GM11168 (cell line): ENCODE data around the gene ATP10A.

Source experiments
- in situ Hi-C: fragments of 300-500 bp; cut with MboI; formaldehyde crosslinking; loops from one replicate; pipeline ENCODE4 v1.12.0; 2022; ENCODE audit warnings: low sequenced_read_pairs; ENCODE audit not compliant: unreplicated experiment

The ATP10A gene

GRCh38 chr15:25838191-25838870 lies 24.8 kb downstream of the ATP10A start:
- in situ Hi-C loops: no loop called here

- in situ Hi-C loops: no loop called here
Observed at GRCh38 chr15:25832158-25832557, 31.0 kb downstream of the ATP10A start.

GRCh38 chr15:25830844-25831451 lies 32.2 kb downstream of the ATP10A start:
- in situ Hi-C loops: no loop called here

DNA sequence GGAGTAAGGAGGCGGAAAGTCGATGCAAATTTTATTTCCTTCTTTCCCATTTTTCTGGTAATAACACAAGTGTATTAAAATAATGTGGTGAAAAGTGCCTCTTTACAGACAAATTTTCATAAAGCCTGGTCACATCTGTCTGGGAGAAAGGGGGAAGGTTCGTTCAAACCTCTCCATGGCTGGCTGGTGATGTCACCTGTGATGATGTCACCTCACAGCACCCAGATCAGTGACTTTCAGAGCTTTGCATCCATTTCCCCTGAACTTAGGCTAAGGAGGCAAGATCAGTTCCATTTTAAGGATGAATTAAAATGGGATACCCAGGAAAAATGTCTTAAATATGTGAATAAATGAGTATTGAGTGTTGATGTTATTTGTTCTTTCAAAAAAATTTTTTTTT lies 34.1 kb downstream of the ATP10A start:
- in situ Hi-C loops: no loop called here

DNA sequence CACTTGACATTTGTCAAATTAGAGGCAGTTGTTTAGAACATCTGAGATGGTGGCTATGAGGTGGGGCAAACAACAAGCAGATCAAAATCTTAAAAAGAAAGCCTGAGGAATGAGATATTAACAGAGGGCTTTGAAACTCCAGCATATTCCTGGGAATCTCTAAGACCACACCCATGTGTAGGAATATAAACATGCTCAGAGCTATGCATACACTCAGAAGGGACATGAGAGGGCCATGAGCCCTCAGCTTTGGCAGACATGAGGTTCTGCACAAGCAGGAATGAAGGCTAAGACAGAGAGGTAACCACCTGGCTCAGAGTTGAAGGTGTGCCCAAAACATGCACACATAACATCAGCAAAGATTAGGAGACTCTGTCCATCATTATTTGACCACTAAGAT lies 37.9 kb downstream of the ATP10A start:
- in situ Hi-C loops: no loop called here

DNA sequence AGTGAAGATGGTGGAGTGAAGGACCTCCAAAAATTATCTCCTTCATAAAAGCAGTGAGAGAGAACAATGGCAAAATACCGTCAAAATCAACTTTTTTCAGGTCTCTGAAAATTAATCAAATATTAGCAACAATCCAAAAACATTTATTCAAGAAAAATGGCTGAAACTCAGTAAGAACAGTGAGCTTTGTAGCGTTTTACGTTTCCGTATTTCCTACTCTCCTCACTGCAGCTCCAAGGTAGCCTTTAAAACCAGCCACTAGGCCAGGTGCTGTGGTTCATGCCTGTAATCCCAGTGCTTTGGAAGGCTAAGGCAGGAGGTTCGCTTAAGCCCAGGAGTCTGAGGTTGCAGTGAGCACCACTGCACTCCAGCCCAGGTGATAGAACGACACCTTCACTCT lies 38.5 kb downstream of the ATP10A start:
- in situ Hi-C loops: no loop called here

GRCh38 chr15:25812845-25813244 lies 50.3 kb downstream of the ATP10A start:
- in situ Hi-C loops: no loop called here

GRCh38 chr15:25812073-25812472 lies 51.1 kb downstream of the ATP10A start:
- in situ Hi-C loops: no loop called here

DNA sequence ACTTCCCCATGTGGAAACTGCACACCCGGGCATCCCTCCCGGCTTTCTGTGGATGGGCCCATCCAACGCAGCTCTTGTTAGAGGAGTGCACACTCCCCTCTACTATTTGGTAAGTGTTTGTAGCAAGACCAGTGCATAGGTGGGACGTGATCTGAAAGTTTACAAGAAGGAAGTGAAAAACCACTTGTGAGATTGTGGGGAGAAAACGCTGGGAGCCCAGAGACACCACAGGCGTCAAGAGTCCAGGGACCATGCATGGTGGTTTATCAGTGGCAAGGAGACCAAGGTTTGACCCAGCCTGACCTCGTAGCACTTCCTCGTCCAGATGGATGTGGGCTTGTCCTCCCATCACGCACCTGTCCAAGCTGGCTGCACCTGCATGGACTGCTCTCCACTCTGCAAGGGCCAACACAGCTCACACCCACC lies 51.6 kb downstream of the ATP10A start:
- in situ Hi-C loops: no loop called here

DNA sequence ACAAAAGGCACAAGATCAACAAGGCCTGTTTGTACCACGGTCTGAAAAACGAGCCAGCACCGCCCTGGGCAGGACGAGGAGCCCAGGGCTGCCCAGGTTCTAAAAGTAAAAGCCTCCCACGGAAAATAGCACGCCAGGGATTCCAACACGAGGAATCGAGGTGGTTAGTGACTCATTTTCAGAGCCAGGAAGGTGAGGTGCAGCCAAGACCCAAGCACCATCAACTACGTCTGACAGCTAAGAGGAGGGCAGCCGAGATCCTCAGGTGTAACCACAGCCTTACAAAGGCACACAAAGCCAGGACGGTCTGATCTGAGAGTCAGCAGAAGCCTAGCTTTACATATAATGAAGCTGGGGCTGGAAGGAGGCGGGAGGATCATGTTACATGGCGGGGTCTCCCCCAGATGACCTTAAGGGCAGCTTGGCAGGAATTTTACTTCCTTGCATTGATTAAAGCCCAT lies 52.5 kb downstream of the ATP10A start:
- in situ Hi-C loops: no loop called here

DNA sequence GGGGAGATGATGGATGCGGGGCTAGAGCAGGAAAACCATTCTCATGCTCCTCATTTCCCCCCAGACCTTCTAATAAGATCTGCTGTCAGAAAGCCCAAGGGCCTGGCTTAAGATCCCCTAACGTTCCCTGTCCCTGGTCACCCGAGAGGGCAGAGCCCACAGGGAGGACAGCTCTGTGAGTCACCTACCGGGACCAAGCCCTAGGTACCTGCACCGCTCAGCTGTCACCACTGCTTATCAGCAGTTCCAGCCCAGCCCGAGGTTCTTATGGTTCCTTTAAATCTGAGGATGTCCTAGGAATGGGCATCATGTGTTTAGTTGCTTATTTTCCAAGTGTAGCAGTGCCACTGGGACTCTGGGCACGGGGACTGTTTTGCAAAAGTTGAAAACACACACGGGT lies 53.0 kb downstream of the ATP10A start:
- in situ Hi-C loops: no loop called here

DNA sequence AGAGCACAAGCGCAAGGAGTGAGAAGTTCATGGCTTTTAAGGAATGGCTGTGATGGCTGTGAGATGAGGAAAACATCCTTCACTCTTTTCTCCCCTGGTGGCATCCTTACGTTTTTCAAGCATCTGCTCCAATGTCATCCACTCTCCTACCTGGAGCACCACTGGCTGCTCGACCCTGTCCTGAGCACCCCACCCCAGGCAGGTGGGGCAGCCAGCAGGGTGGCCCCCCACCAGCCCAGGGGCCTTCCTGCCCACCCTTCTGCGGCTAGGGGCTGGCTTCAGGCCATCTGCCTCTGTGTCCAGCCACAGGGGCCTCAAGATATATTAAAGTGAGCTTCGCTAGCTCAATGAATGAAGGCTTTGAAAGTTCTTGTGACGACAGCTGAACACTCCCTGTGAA lies 56.1 kb downstream of the ATP10A start:
- in situ Hi-C loops: no loop called here

- in situ Hi-C loops: no loop called here
Observed at GRCh38 chr15:25805031-25805430, 58.1 kb downstream of the ATP10A start.

DNA sequence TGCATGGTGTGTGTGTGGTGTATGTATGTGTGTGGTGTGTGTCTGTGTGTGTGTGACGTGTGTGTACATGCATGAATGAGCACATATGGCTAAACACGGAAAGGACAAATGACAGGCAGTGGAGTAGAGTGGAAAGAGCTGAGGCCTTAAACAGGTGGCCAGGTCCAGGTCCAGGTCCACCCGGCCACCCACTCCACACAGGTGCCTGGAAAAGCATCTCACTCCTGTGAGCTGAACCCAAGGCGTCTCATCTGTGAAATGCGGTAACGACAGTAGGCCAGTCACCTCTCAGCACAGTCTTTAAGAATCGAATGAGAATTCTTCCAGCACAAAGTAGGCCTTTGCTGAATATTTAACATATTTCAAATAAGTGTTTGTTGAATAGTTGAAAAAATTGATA lies 58.7 kb downstream of the ATP10A start:
- in situ Hi-C loops: no loop called here

- in situ Hi-C loops: no loop called here
Observed at GRCh38 chr15:25803541-25803940, 59.6 kb downstream of the ATP10A start.

DNA sequence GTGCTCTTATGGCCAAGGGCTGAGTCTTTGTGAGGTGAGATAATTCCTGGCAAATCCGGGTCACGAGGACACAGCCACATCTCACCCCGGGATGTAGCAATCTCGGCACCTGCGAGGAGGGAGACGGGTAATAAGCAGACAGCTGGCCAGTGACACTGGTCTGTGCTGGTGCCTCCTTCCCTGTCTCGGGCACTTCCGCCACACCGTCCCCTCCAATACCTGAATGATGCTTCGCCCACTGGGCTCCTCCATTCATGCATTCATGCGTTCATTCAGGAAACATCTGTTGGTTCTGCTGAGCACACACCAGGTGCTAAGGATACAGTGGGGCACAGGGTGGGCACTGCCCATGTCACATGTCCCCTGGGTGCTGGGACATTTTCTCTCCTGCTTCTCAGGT lies 60.1 kb downstream of the ATP10A start:
- in situ Hi-C loops: no loop called here

GRCh38 chr15:25802285-25802830 lies 60.8 kb downstream of the ATP10A start:
- in situ Hi-C loops: no loop called here

- in situ Hi-C loops: no loop called here
Observed at GRCh38 chr15:25801586-25802284, 61.4 kb downstream of the ATP10A start.

DNA sequence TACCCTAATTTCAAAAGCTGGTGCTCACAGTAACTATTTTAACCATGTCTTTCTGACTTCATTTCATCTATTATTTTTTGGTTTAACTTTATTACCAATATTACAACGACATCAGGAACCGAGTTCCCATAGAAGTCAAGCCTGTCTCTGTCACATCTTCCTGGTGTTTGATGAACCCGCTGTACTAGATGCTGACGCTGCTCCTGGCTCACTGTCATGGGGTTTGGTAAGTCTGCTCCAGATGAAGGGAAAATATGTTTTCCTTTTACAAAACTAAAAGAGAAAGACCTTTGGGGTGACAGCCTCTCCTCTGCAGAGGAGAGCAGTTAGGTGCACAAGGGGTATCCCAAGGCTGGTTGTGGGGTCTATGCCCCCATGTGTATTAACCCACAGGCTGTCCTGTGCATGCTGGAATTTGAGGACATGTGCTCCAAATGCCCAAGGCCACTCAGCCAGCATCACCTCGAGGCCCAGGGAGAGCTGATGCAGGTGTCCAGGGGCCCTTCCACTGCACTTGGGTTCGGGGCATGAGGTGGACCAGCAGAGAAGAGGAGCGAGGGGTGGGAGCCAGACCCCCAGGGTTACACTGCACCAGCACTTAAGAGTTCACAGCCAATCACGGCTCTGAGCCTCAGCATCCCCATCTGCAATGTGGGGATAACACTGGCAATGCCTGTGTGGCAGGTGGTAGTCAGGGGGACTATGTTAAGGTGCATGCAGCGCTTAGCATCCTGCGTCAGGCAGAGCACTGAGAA lies 62.2 kb downstream of the ATP10A start:
- in situ Hi-C loops: no loop called here

- in situ Hi-C loops: no loop called here
Observed at GRCh38 chr15:25799906-25800700, 63.0 kb downstream of the ATP10A start.
